HL-60 (cell line): Measurements from ENCODE around the gene HYDIN.

ENCODE experiments used
- CTCF ChIP-seq: IDR thresholded peaks from one replicate; pipeline ENCODE4 v1.5.1; 2011; ENCODE audit warnings: low read length, control low read depth, inconsistent platforms; ENCODE audit not compliant: insufficient read depth
- GABPA ChIP-seq: IDR thresholded peaks from 2 replicates; pipeline ENCODE4 v1.6.1; 2012; ENCODE audit warnings: low read depth
- POLR2AphosphoS5 ChIP-seq: IDR thresholded peaks from 2 replicates; pipeline ENCODE4 v1.6.1; 2012; ENCODE audit warnings: low read depth
- SPI1 ChIP-seq: IDR thresholded peaks from 2 replicates; pipeline ENCODE4 v1.6.1; 2012; ENCODE audit warnings: low read depth, mild to moderate bottlenecking, borderline replicate concordance

- no peak for TF ChIP-seq CTCF
- TF ChIP-seq POLR2AphosphoS5 = no peak
- no peak for TF ChIP-seq GABPA
- no peak for TF ChIP-seq SPI1
Observed at GRCh38 chr16:71255721-71256120, 25.2 kb upstream of the HYDIN start.
